ENCODE results near the gene SCFD2.

DNA sequence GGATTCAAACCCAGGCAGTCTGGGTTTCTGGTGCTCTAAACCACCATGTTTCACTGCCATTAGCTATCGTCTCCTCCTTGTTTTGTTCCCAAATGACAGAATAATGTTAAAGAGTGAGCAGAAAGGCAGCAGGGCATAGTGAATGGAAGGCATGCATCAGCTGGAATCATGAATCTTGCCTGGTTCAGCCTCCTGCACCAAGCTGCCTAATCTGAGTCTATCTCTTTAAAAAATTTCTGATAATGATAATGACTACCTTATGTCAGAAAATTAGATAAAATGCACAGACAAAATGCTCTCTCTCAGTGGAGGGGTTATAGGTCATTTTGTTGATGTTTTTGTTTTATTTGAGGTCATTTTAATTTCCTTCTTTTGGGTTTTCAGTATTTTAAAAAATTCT lies 316.3 kb downstream of the SCFD2 start:
- TF ChIP-seq SIN3A (IDR thresholded peaks at IDR 0.05; ENCODE audit: borderline replicate concordance, insufficient read depth, low read length) (no peak), POLR2AphosphoS5 (IDR thresholded peaks at IDR 0.05; ENCODE audit: low read depth, low read length) (no peak), TAF1 (IDR thresholded peaks at IDR 0.05; ENCODE audit: borderline replicate concordance, insufficient read depth, low read length) (no peak)
- TF ChIP-seq, protein P1, sequence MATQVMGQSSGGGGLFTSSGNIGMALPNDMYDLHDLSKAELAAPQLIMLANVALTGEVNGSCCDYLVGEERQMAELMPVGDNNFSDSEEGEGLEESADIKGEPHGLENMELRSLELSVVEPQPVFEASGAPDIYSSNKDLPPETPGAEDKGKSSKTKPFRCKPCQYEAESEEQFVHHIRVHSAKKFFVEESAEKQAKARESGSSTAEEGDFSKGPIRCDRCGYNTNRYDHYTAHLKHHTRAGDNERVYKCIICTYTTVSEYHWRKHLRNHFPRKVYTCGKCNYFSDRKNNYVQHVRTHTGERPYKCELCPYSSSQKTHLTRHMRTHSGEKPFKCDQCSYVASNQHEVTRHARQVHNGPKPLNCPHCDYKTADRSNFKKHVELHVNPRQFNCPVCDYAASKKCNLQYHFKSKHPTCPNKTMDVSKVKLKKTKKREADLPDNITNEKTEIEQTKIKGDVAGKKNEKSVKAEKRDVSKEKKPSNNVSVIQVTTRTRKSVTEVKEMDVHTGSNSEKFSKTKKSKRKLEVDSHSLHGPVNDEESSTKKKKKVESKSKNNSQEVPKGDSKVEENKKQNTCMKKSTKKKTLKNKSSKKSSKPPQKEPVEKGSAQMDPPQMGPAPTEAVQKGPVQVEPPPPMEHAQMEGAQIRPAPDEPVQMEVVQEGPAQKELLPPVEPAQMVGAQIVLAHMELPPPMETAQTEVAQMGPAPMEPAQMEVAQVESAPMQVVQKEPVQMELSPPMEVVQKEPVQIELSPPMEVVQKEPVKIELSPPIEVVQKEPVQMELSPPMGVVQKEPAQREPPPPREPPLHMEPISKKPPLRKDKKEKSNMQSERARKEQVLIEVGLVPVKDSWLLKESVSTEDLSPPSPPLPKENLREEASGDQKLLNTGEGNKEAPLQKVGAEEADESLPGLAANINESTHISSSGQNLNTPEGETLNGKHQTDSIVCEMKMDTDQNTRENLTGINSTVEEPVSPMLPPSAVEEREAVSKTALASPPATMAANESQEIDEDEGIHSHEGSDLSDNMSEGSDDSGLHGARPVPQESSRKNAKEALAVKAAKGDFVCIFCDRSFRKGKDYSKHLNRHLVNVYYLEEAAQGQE (IDR thresholded peaks at IDR 0.05; ENCODE audit: insufficient read depth in 1 of 2, low read depth in 2 of 2, low read length in 2 of 2) = no peak

Data from PFSK-1 (cell line).